Stimulated activated memory B cell treated with anti-CD40 and anti-IgM and Interleukin-4, amounts not matched to agents 10 μg/mL and 1 μg/mL and 100 μg/mL, for 72 hours (primary cell): ENCODE measurements around the gene RNF168.
"Not testable (repeated sequence)": the region's sequence is repeated elsewhere in the genome, so short reads cannot be mapped to it uniquely, and the experiment has no call there.

ENCODE experiments used
- ATAC-seq: fragments of 150-1000 bp; cut with Tn5 transposase; 2 replicates; pipeline ENCODE4 v1.10.0; 2021
- H3K27ac Mint-ChIP-seq: one replicate; pipeline ENCODE4 v1.8.0; 2022; ENCODE audit warnings: mild to moderate bottlenecking, mixed read lengths
- H3K27me3 Mint-ChIP-seq: one replicate; pipeline ENCODE4 v1.8.0; 2022; ENCODE audit warnings: mixed read lengths
- H3K36me3 Mint-ChIP-seq: one replicate; pipeline ENCODE4 v1.8.0; 2022; ENCODE audit warnings: mixed read lengths
- H3K4me1 Mint-ChIP-seq: one replicate; pipeline ENCODE4 v1.8.0; 2022; ENCODE audit warnings: mixed read lengths
- H3K4me3 Mint-ChIP-seq: one replicate; pipeline ENCODE4 v1.8.0; 2022; ENCODE audit warnings: mild to moderate bottlenecking, moderate library complexity, mixed read lengths
- H3K9me3 Mint-ChIP-seq: one replicate; pipeline ENCODE4 v1.8.0; 2022; ENCODE audit warnings: mixed read lengths

RNF168 gene

GRCh38 chr3:196501316-196502044 lies 2.1 kb downstream of the RNF168 start:
- Mint-ChIP-seq H3K4me1 (peaks cover 39% of the 10 kb centered on the region), H3K36me3 (peaks cover 32% of the 10 kb centered on the region), H3K27ac (peak overlapping the region; percentile 96), H3K4me3 (peak overlapping the region; percentile 96), H3K27me3 (no peaks in the 10 kb centered on the region), H3K9me3 (no peaks in the 10 kb centered on the region)
- ATAC-seq = no peak

- Mint-ChIP-seq H3K27ac (peak overlapping the region; percentile 96), H3K4me3 (peak overlapping the region; percentile 96), H3K4me1 (peaks cover 42% of the 10 kb centered on the region), H3K27me3 (no peaks in the 10 kb centered on the region), H3K36me3 (peaks cover 43% of the 10 kb centered on the region), H3K9me3 (no peaks in the 10 kb centered on the region)
- no peak for ATAC-seq
Observed at GRCh38 chr3:196499807-196500524, 3.6 kb downstream of the RNF168 start.

- Mint-ChIP-seq H3K36me3 (peaks cover 49% of the 10 kb centered on the region), H3K27ac (no peak overlapping the region), H3K9me3 (no peaks in the 10 kb centered on the region)
Observed at GRCh38 chr3:196499061-196499460, 4.5 kb downstream of the RNF168 start.

GRCh38 chr3:196498297-196498696 lies 5.3 kb downstream of the RNF168 start:
- H3K36me3 Mint-ChIP-seq = peaks cover 49% of the 10 kb centered on the region
- no peak for ATAC-seq
- H3K27ac Mint-ChIP-seq = no peak overlapping the region
- no peak overlapping the region for H3K4me3 Mint-ChIP-seq
- H3K27me3 Mint-ChIP-seq = no peaks in the 10 kb centered on the region
- H3K9me3 Mint-ChIP-seq = no peaks in the 10 kb centered on the region
- H3K4me1 Mint-ChIP-seq = peaks cover 36% of the 10 kb centered on the region

More at GRCh38 chr3:196499061-196499460, 4.5 kb downstream of the RNF168 start:
- Mint-ChIP-seq H3K27me3 (no peaks in the 10 kb centered on the region), H3K4me1 (peaks cover 39% of the 10 kb centered on the region), H3K4me3 (peak overlapping the region; percentile 96)
- ATAC-seq = no peak

GRCh38 chr3:196496183-196496582 lies 7.4 kb downstream of the RNF168 start:
- no peak overlapping the region for H3K4me3 Mint-ChIP-seq

GRCh38 chr3:196493292-196493691 lies 10.3 kb downstream of the RNF168 start:
- H3K27ac Mint-ChIP-seq = no peak overlapping the region

More at GRCh38 chr3:196496183-196496582, 7.4 kb downstream of the RNF168 start:
- Mint-ChIP-seq H3K27ac (no peak overlapping the region), H3K9me3 (no peaks in the 10 kb centered on the region), H3K4me1 (peaks cover 42% of the 10 kb centered on the region), H3K36me3 (peaks cover 51% of the 10 kb centered on the region), H3K27me3 (no peaks in the 10 kb centered on the region)
- ATAC-seq = no peak

GRCh38 chr3:196492080-196492479 lies 11.5 kb downstream of the RNF168 start:
- peaks cover 34% of the 10 kb centered on the region for H3K36me3 Mint-ChIP-seq
- ATAC-seq = no peak
- H3K9me3 Mint-ChIP-seq = no peaks in the 10 kb centered on the region
- no peak overlapping the region for H3K27ac Mint-ChIP-seq
- H3K4me3 Mint-ChIP-seq = no peak overlapping the region
- no peaks in the 10 kb centered on the region for H3K27me3 Mint-ChIP-seq
- peaks cover 29% of the 10 kb centered on the region for H3K4me1 Mint-ChIP-seq

More at GRCh38 chr3:196493292-196493691, 10.3 kb downstream of the RNF168 start:
- ATAC-seq = no peak
- Mint-ChIP-seq H3K4me3 (no peak overlapping the region), H3K27me3 (no peaks in the 10 kb centered on the region), H3K9me3 (no peaks in the 10 kb centered on the region), H3K36me3 (peaks cover 29% of the 10 kb centered on the region), H3K4me1 (peaks cover 23% of the 10 kb centered on the region)

- ATAC-seq = no peak
- peaks cover 23% of the 10 kb centered on the region for H3K4me1 Mint-ChIP-seq
- no peak overlapping the region for H3K27ac Mint-ChIP-seq
- peaks cover 27% of the 10 kb centered on the region for H3K36me3 Mint-ChIP-seq
- no peaks in the 10 kb centered on the region for H3K27me3 Mint-ChIP-seq
- H3K4me3 Mint-ChIP-seq = no peak overlapping the region
- no peaks in the 10 kb centered on the region for H3K9me3 Mint-ChIP-seq
Observed at GRCh38 chr3:196489747-196490146, 13.8 kb downstream of the RNF168 start.

- no peaks in the 10 kb centered on the region for H3K9me3 Mint-ChIP-seq
- peaks cover 36% of the 10 kb centered on the region for H3K36me3 Mint-ChIP-seq
- H3K27ac Mint-ChIP-seq = no peak overlapping the region
- ATAC-seq = no peak
- H3K27me3 Mint-ChIP-seq = no peaks in the 10 kb centered on the region
- H3K4me3 Mint-ChIP-seq = no peak overlapping the region
- peaks cover 12% of the 10 kb centered on the region for H3K4me1 Mint-ChIP-seq
Observed at GRCh38 chr3:196486263-196486662, 17.3 kb downstream of the RNF168 start.

GRCh38 chr3:196477678-196478077 lies 25.9 kb downstream of the RNF168 start:
- Mint-ChIP-seq H3K36me3 (peaks cover 57% of the 10 kb centered on the region), H3K9me3 (no peaks in the 10 kb centered on the region), H3K27me3 (no peaks in the 10 kb centered on the region), H3K27ac (no peak overlapping the region), H3K4me1 (no peaks in the 10 kb centered on the region), H3K4me3 (no peak overlapping the region)
- ATAC-seq = no peak

- Mint-ChIP-seq H3K27ac (no peak overlapping the region), H3K27me3 (no peaks in the 10 kb centered on the region), H3K36me3 (peaks cover 50% of the 10 kb centered on the region), H3K4me1 (peaks cover 6% of the 10 kb centered on the region), H3K4me3 (no peak overlapping the region), H3K9me3 (no peaks in the 10 kb centered on the region)
- ATAC-seq = no peak
Observed at GRCh38 chr3:196472286-196472685, 31.3 kb downstream of the RNF168 start.

GRCh38 chr3:196471551-196471950 lies 32.0 kb downstream of the RNF168 start:
- ATAC-seq = no peak
- Mint-ChIP-seq H3K27me3 (no peaks in the 10 kb centered on the region), H3K27ac (no peak overlapping the region), H3K4me1 (peaks cover 6% of the 10 kb centered on the region), H3K9me3 (no peaks in the 10 kb centered on the region), H3K36me3 (peaks cover 45% of the 10 kb centered on the region), H3K4me3 (no peak overlapping the region)

GRCh38 chr3:196470182-196470581 lies 33.4 kb downstream of the RNF168 start:
- not testable (repeated sequence) for H3K27me3 Mint-ChIP-seq, H3K9me3 Mint-ChIP-seq, H3K27ac Mint-ChIP-seq, H3K4me3 Mint-ChIP-seq, H3K4me1 Mint-ChIP-seq, ATAC-seq
- H3K36me3 Mint-ChIP-seq = peaks cover 48% of the 10 kb centered on the region

GRCh38 chr3:196463804-196464203 lies 39.8 kb downstream of the RNF168 start:
- no peak for ATAC-seq
- H3K4me3 Mint-ChIP-seq = no peak overlapping the region
- H3K36me3 Mint-ChIP-seq = peaks cover 31% of the 10 kb centered on the region
- H3K4me1 Mint-ChIP-seq = no peaks in the 10 kb centered on the region
- peaks cover 18% of the 10 kb centered on the region for H3K9me3 Mint-ChIP-seq
- no peak overlapping the region for H3K27ac Mint-ChIP-seq
- H3K27me3 Mint-ChIP-seq = no peaks in the 10 kb centered on the region

GRCh38 chr3:196463478-196463756 lies 40.2 kb downstream of the RNF168 start:
- no peaks in the 10 kb centered on the region for H3K4me1 Mint-ChIP-seq
- no peak overlapping the region for H3K27ac Mint-ChIP-seq
- H3K9me3 Mint-ChIP-seq = peaks cover 18% of the 10 kb centered on the region
- H3K36me3 Mint-ChIP-seq = peaks cover 31% of the 10 kb centered on the region
- no peak overlapping the region for H3K4me3 Mint-ChIP-seq
- no peaks in the 10 kb centered on the region for H3K27me3 Mint-ChIP-seq
- no peak for ATAC-seq
